GM23338 (cell line): Measurements from ENCODE around the gene IL36B.

Experiments
- CTCF ChIP-seq, 2 experiments: fragments of 200-600 bp in 1 of 2; sonication (generic) in 1 of 2; conservative IDR thresholded peaks; 2 replicates each; pipeline versions ENCODE4 v1.5.1 to v1.6.1; 2016 to 2017; ENCODE audit warnings: antibody characterized with exemption in 2 of 2, low read depth in 2 of 2, mild to moderate bottlenecking in 2 of 2, moderate library complexity in 1 of 2
- EZH2 ChIP-seq: fragments of 200-600 bp; sonication (generic); IDR thresholded peaks from one replicate; pipeline ENCODE4 v1.8.0; 2017; ENCODE audit warnings: antibody characterized with exemption, mild to moderate bottlenecking, low read depth; ENCODE audit not compliant: unreplicated experiment
- EZH2phosphoT487 ChIP-seq: fragments of 200-600 bp; sonication (generic); IDR thresholded peaks from one replicate; pipeline ENCODE4 v1.8.1; 2018; ENCODE audit warnings: antibody characterized with exemption; ENCODE audit not compliant: unreplicated experiment
- JUNB ChIP-seq: IDR thresholded peaks from one replicate; pipeline ENCODE4 v1.6.1; 2016; ENCODE audit warnings: antibody characterized with exemption; ENCODE audit not compliant: unreplicated experiment
- POLR2AphosphoS5 ChIP-seq: IDR thresholded peaks from 2 replicates; pipeline ENCODE4 v1.6.1; 2016; ENCODE audit warnings: antibody characterized with exemption, low read depth
- REST ChIP-seq: IDR thresholded peaks from one replicate; pipeline ENCODE4 v1.6.1; 2018; ENCODE audit warnings: antibody characterized with exemption; ENCODE audit not compliant: unreplicated experiment
- ZNF114 ChIP-seq: fragments of 250-450 bp; sonication (Bioruptor Pico); IDR thresholded peaks from 2 replicates; pipeline ENCODE4 v1.5.0; 2020; ENCODE audit warnings: mild to moderate bottlenecking, moderate library complexity
- ZNF331 ChIP-seq: fragments of 250-450 bp; sonication (Bioruptor Pico); IDR thresholded peaks from 2 replicates; pipeline ENCODE4 v1.5.0; 2020; ENCODE audit warnings: low read depth, mild to moderate bottlenecking, moderate library complexity

GRCh38 chr2:113036763-113037162, 15.9 kb downstream of the IL36B start:
- TF ChIP-seq EZH2phosphoT487 (no peak), CTCF (conservative IDR thresholded peaks at IDR 0.05; ENCODE audit: low read depth in 2 of 2) (no peak), EZH2 (no peak), POLR2AphosphoS5 (no peak), REST (no peak), ZNF114 (no peak), ZNF331 (CRISPR knock-in tag) (no peak), JUNB (no peak)
